Cardiac muscle cell (in vitro differentiated cells and primary cell): Measurements from ENCODE around the gene DNAH7. TPM values are rescaled to one million over a fixed set of nuclear protein-coding genes. Genes with fewer than 3 reads are reported as not detected.
A peak's percentile ranks its signal among the peaks of the same experiment; 100 is the strongest.

Source experiments
- DNase-seq, 2 donors: peaks; one replicate each; pipeline versions ENCODE4 v3.0.0 to v3.0.0-alpha.2; 2010 to 2017; ENCODE audit warnings: low read depth in 1 of 2, low spot score in 1 of 2
- H3K27ac ChIP-seq: fragments of 200-600 bp; sonication (generic); 2 replicates; pipeline ENCODE4 v1.5.1; 2016
- H3K27me3 ChIP-seq: fragments of 200-600 bp; sonication (generic); 2 replicates; pipeline ENCODE4 v1.6.0; 2016; ENCODE audit warnings: control low read depth
- H3K36me3 ChIP-seq: fragments of 200-600 bp; sonication (generic); 2 replicates; pipeline ENCODE4 v1.5.1; 2016; ENCODE audit warnings: control low read depth
- H3K4me1 ChIP-seq: fragments of 200-600 bp; sonication (generic); 2 replicates; pipeline ENCODE4 v1.8.1; 2017; ENCODE audit warnings: low read depth, mild to moderate bottlenecking, mixed run types
- H3K4me3 ChIP-seq: fragments of 200-600 bp; sonication (generic); 2 replicates; pipeline ENCODE4 v1.5.1; 2016; ENCODE audit warnings: mild to moderate bottlenecking
- H3K9me3 ChIP-seq: fragments of 200-600 bp; sonication (generic); 2 replicates; pipeline ENCODE4 v1.5.1; 2017; ENCODE audit warnings: low read depth, mild to moderate bottlenecking, control low read depth
- polyA plus RNA-seq: library from polyadenylated mRNA; unstranded; fragments of >200 nt; fragmentation: Nextera tagmentation; extraction: Ambion mirVana; gene quantifications from 2 replicates; pipeline ENCODE4 v1.2.1, GENCODE V29; 2016
- total RNA-seq: library from RNA; depleted of rRNA; stranded (reverse); fragments of >200 nt; gene quantifications from 2 replicates; pipeline ENCODE4 v1.2.3, GENCODE V29; 2016
- TF ChIP-seq, protein P1 (sequence below): IDR thresholded peaks from 2 replicates; pipeline ENCODE4 v1.5.1; 2012; ENCODE audit warnings: low read depth, mild to moderate bottlenecking, low read length

DNAH7 gene
- total and polyA plus RNA-seq, 2 experiments from 2014 or later: 0.75 to 1.8 TPM

- H3K27ac ChIP-seq: no peak overlapping the region
- DNase-seq: peak; percentile 68 to 97
- H3K9me3 ChIP-seq: no peaks in the 10 kb centered on the region
- H3K4me3 ChIP-seq: no peak overlapping the region
- H3K27me3 ChIP-seq: no peaks in the 10 kb centered on the region
- TF ChIP-seq, protein P1, sequence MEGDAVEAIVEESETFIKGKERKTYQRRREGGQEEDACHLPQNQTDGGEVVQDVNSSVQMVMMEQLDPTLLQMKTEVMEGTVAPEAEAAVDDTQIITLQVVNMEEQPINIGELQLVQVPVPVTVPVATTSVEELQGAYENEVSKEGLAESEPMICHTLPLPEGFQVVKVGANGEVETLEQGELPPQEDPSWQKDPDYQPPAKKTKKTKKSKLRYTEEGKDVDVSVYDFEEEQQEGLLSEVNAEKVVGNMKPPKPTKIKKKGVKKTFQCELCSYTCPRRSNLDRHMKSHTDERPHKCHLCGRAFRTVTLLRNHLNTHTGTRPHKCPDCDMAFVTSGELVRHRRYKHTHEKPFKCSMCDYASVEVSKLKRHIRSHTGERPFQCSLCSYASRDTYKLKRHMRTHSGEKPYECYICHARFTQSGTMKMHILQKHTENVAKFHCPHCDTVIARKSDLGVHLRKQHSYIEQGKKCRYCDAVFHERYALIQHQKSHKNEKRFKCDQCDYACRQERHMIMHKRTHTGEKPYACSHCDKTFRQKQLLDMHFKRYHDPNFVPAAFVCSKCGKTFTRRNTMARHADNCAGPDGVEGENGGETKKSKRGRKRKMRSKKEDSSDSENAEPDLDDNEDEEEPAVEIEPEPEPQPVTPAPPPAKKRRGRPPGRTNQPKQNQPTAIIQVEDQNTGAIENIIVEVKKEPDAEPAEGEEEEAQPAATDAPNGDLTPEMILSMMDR: no peak
- H3K4me1 ChIP-seq: no peaks in the 10 kb centered on the region
- no peaks in the 10 kb centered on the region for H3K36me3 ChIP-seq
These were observed 170.0 kb downstream of the DNAH7 start for GRCh38 chr2:195898505-195899191.

- H3K36me3 ChIP-seq: no peaks in the 10 kb centered on the region
- H3K9me3 ChIP-seq: no peaks in the 10 kb centered on the region
- no peak overlapping the region for H3K4me3 ChIP-seq
- DNase-seq: no peak
- no peak overlapping the region for H3K27ac ChIP-seq
- no peaks in the 10 kb centered on the region for H3K27me3 ChIP-seq
- no peaks in the 10 kb centered on the region for H3K4me1 ChIP-seq
- TF ChIP-seq, protein P1: no peak
These were observed 177.6 kb downstream of the DNAH7 start for GRCh38 chr2:195891081-195891480.

DNA sequence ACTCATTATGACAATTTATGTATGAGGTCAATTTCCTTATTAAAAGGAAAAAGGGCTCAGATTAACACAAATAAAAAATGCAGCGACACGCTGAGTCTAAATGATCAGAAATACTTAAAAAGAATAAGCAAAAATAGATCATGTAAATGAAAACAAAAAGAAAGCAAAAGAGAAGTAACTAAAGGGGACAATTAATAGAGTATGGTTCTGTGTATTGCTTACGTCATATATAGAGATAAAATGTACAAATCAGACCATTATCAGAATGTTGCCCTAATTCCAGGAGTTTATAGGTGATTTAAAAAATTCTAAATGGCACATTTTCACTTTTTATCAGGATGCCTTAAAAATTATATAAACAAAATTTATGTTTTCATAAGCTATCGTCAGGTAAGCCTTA is 189.5 kb downstream of the DNAH7 start:
- no peaks in the 10 kb centered on the region for H3K4me1 ChIP-seq
- H3K36me3 ChIP-seq: no peaks in the 10 kb centered on the region
- no peak overlapping the region for H3K27ac ChIP-seq
- H3K9me3 ChIP-seq: no peaks in the 10 kb centered on the region
- no peaks in the 10 kb centered on the region for H3K27me3 ChIP-seq
- H3K4me3 ChIP-seq: no peak overlapping the region
- no peak for DNase-seq
- TF ChIP-seq, protein P1: no peak

DNA sequence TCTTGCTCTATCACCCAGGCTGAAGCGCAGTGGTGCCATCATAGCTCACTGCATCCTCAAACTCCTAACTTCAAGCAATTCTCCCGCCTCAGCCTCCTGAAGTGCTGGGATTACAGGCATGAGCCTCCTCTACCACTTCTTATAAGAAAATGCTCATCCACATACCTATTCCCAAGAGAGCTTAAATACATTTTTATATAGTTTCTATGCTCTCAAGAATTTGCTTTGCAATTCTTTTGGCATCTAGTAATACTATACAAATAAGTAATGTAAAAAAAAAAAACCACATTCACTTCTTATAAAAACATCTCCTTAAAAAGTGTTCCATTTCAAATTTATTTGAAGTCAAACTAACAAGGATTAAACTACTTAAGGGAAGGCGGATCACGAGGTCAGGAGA is 197.3 kb downstream of the DNAH7 start:
- no peak for DNase-seq
- no peaks in the 10 kb centered on the region for H3K36me3 ChIP-seq
- no peaks in the 10 kb centered on the region for H3K4me1 ChIP-seq
- TF ChIP-seq, protein P1: no peak
- no peaks in the 10 kb centered on the region for H3K9me3 ChIP-seq
- H3K4me3 ChIP-seq: no peak overlapping the region
- no peak overlapping the region for H3K27ac ChIP-seq
- no peaks in the 10 kb centered on the region for H3K27me3 ChIP-seq

DNA sequence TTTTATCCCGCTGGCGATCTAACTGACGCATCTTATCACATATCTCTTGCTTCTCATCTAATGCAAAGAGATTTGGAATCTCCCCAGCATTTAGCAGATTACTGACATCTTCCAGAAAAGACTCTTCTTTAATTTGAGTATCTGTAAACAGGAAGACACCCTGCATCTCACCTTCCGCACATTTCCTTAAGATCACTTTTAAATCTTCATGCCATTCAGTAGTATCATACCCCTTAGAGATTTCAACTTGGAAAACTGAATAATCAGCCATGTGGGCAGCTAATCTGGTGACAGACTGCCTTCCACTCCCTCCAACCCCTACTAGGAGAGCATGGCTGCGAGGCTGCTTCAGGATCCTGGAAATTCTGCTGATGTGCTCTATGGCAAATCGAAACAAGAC is 204.3 kb downstream of the DNAH7 start:
- no peaks in the 10 kb centered on the region for H3K9me3 ChIP-seq
- H3K4me3 ChIP-seq: no peak overlapping the region
- H3K36me3 ChIP-seq: no peaks in the 10 kb centered on the region
- no peaks in the 10 kb centered on the region for H3K4me1 ChIP-seq
- DNase-seq: no peak
- TF ChIP-seq, protein P1: no peak
- H3K27ac ChIP-seq: no peak overlapping the region
- H3K27me3 ChIP-seq: no peaks in the 10 kb centered on the region
